Heart left ventricle (tissue), 13 donors: ENCODE data around the gene TNIK.

Experiments
- POLR2A ChIP-seq, 2 donors: fragments of 450-650 bp; IDR thresholded peaks; one replicate each; pipeline ENCODE4 v1.6.1; 2017; ENCODE audit warnings: antibody characterized with exemption in 2 of 2, mild to moderate bottlenecking in 2 of 2, moderate library complexity in 2 of 2
- TF ChIP-seq, protein P1 (sequence below), 12 donors: fragments of 200-600 bp; sonication (generic) in 4 of 12; IDR thresholded peaks; one replicate each; pipeline versions ENCODE4 v1.5.0 to v1.8.0; 2018 to 2022; ENCODE audit warnings: antibody characterized with exemption in 12 of 12, mild to moderate bottlenecking in 5 of 12
- donor health status: ischemic (EF 13 %, LVEDD 7.1; RV severe dilation, severe dysfunction).
- donor health status: DM: no; HTN: yes; CAD: no.
- donor health status: DM: no; HTN: no; CAD: no.
- donor health status: ischemic (EF 25% LVEDD 6.9; RV normal size, moderate dysfunction).
- donor health status: ischemic (EF 25% LVEDD 5.7; RV mildly dilated, moderate dysfunction).
- donor health status: ischemic (EF 35%, LVEDD 5.7; RV mildly dilated, moderate dysfunction).
- donor health status: nonischemic (EF 11% LVEDD 7.7; RV severe dilation, severe dysfunction).
- donor health status: DM: yes; HTN: yes; CAD: no.
- donor health status: PGD.
- donor health status: ischemic (EF 29% LVEDD 5.4; RV normal size, mild dysfunction).
- donor health status: nonischemic (EF 23%, LVEDD 6.1; RV moderate dilation, normal function).

DNA sequence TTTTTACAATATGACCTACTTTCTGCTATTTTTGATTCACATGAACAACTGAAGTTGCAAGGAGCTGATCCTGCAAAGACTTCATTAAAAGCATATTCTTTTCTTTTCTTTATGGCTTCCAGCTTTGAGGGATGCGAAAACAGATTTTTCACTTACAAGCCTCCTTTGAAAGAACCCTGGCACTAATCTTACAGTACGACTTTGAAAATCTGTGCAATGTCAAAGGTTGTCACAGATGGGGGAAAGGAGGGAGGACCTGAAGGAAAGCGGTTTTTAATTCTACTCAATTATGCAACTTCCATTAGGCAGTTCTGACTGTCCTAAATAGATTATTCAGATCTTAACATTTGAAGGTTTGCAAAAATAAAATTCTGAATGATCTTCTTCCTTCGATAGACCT, 130.5 kb downstream of the TNIK start:
- TF ChIP-seq, protein P1, sequence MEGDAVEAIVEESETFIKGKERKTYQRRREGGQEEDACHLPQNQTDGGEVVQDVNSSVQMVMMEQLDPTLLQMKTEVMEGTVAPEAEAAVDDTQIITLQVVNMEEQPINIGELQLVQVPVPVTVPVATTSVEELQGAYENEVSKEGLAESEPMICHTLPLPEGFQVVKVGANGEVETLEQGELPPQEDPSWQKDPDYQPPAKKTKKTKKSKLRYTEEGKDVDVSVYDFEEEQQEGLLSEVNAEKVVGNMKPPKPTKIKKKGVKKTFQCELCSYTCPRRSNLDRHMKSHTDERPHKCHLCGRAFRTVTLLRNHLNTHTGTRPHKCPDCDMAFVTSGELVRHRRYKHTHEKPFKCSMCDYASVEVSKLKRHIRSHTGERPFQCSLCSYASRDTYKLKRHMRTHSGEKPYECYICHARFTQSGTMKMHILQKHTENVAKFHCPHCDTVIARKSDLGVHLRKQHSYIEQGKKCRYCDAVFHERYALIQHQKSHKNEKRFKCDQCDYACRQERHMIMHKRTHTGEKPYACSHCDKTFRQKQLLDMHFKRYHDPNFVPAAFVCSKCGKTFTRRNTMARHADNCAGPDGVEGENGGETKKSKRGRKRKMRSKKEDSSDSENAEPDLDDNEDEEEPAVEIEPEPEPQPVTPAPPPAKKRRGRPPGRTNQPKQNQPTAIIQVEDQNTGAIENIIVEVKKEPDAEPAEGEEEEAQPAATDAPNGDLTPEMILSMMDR (IDR thresholded peaks at IDR 0.05): no peak
- no peak for TF ChIP-seq POLR2A (IDR thresholded peaks at IDR 0.05)
